GM08714 (cell line): ENCODE results near the gene HSDL2.
"Not testable (repeated sequence)": the region's sequence is repeated elsewhere in the genome, so short reads cannot be mapped to it uniquely, and the experiment has no call there.

Experiments used
- H3K4me3 ChIP-seq: fragments of 200-500 bp; sonication (Bioruptor generic); 2 replicates; pipeline ENCODE4 v1.5.1; 2014; ENCODE audit warnings: mild to moderate bottlenecking, low read length, inconsistent platforms
- ZNF274 ChIP-seq: IDR thresholded peaks from 2 replicates; pipeline ENCODE4 v1.6.1; 2012; ENCODE audit warnings: mild to moderate bottlenecking, low read depth, low read length

Gene HSDL2

DNA sequence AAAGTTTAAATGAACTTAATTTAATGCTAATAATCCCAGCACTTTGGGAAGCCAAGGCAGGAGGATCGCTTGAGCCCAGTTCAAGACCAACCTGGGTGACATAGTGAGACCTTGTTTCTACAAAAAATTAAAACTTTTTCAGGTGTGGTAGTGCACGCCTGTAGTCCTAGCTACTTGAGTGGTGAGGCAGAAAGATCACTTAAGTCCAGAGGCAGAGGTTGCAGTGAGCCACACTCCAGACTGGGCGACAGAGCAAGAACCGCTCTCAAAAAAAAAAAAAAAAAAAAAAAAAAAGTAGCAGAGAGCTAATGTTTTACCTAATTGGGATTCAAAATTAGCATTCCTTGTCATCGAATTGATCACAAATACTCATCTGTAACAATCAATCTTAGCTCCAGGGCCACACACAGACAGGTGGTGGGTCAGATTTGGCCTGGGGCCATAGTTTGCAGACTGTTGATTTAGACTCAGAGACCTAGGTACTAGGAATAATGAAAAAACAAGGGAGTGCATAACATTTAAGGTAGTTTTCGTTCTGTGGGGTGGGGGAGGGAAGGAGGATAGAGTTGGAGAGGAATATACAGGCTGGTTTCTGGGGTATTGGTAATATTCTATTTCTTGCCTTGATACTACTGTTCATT is 21.4 kb downstream of the HSDL2 start:
- TF ChIP-seq ZNF274, result no peak
- no peak overlapping the region for H3K4me3 ChIP-seq

DNA sequence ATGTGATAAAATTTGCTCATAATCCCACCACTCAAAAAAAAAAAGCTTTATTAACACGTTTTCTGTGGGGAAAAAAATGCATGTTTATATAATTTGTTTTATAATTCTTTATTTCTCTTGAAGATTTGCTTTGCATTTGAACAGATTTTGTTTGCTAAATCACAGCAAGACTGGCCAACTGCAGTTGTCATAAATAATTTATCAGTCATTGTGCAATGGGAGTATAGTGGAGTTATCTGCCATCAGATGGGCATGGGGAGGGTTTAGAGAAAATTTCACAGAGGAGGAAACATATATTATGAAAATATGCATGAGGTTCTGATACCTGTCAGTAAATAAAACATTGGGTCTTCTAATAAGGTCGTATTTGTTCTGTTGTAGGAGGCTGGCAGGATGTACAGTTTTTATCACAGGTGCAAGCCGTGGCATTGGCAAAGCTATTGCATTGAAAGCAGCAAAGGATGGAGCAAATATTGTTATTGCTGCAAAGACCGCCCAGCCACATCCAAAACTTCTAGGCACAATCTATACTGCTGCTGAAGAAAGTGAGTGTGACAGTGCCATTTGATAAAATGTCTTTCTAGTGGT is 23.8 kb downstream of the HSDL2 start:
- no peak overlapping the region for H3K4me3 ChIP-seq
- TF ChIP-seq ZNF274, result no peak

DNA sequence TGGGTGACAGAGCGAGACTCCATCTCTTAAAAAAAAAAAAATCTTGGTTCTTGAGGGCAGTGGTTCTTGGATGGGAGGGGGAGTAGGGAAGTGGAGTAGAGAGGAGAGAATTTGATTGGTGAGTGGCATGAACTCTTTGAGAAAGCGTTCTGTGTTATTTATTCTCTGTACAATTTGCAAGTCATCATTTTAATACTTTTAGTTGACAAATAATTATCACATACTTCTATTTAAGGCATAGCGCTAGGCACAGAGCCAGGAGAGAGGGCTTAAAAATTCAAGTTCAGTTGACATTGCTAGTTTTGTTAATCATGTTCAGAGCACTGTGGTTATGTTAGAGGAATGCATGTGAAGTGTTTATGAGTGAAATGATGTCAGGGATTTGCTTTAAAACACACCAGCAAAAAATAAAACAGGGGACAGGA is 24.6 kb downstream of the HSDL2 start:
- no peak for TF ChIP-seq ZNF274
- H3K4me3 ChIP-seq, result no peak overlapping the region

DNA sequence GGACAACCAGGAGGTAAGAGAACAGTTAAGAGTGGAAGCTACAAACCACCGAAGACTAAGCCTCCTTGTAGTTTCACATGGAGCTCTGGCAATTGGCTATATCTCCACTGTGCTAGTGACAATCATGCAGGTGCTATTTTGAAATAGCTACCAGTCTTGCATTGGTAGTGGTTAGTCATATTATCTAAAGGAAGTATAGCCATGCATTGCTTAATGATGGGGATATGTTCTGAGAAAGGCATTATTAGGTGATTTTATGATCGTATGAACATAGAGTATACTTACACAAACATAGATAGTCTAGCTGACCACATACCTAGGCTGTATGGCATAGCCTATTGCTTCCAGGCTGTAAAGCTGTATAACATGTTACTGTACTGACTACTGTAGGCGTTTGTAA is 28.4 kb downstream of the HSDL2 start:
- no peak for TF ChIP-seq ZNF274
- no peak overlapping the region for H3K4me3 ChIP-seq

DNA sequence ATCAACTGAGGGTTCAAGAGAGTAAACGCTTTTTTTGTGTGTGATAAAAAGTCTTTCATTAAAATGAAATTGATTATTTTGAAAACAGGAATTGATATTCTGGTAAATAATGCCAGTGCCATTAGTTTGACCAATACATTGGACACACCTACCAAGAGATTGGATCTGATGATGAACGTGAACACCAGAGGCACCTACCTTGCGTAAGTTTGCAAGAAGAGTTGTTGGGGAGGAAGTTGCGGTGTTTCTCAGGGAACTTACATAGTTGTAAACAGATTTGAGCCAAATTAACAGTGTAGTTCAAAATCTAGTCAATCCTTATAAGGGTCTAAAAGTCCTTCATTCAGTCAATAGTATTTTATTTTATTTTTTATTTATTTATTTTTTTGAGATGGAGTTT is 28.9 kb downstream of the HSDL2 start:
- H3K4me3 ChIP-seq, result no peak overlapping the region
- TF ChIP-seq ZNF274, result no peak

DNA sequence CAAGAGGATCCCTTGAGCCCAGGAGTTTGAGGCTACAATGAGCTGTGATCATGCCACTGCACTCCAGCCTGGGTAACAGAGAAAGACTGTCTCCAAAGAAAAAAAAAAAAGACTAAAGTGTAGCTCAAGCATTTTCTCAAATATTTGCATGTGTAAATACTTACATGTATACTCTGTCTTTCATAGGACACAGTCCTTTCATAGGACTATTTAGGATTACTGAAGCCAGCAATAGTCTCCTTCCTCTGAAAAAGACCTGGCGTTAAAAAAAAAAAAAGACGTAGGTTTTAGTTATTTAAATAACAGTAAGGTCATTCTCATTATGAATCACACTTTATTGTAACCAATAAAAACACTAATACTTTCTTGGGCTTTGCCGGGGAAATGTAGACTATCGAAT is 29.9 kb downstream of the HSDL2 start:
- TF ChIP-seq ZNF274, result no peak
- no peak overlapping the region for H3K4me3 ChIP-seq

DNA sequence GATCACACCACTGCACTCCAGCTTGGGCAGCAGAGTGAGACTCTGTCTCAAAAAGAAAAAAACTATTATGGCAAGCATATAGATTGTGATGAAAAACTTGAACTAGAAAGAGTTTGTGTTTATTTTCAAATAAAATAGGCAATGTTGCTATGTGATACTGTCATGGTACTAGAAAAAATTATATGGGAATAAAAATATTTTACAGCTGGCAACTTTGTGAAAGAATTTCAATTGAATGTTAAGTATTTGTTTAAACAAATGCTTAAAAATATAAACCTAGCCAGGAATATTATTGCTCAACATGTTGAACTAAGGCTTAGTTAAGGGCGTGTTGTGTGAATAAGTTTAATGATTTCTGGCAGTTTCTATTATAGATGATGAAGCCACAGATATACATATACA is 31.7 kb downstream of the HSDL2 start:
- TF ChIP-seq ZNF274, result no peak
- H3K4me3 ChIP-seq, result no peak overlapping the region

DNA sequence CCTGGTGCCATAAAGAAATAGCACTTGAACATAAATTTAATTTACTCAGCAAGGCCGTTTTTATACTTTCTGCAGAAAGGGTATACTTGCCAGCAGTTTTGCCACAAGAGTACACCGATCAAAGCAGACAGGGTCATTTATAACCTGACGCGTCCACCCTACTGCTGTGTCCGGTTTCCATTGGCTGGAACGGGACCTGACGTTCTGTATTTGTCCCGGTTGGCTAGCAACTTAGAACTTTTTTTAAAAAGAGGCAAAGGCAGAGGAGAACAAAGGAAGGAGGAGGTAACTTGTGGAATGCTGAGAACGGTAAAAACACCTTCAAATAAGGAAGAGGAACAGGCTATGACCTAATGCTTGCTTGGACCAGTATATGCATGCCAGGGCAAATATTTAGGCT is 33.8 kb downstream of the HSDL2 start:
- H3K4me3 ChIP-seq, result not testable (repeated sequence)

DNA sequence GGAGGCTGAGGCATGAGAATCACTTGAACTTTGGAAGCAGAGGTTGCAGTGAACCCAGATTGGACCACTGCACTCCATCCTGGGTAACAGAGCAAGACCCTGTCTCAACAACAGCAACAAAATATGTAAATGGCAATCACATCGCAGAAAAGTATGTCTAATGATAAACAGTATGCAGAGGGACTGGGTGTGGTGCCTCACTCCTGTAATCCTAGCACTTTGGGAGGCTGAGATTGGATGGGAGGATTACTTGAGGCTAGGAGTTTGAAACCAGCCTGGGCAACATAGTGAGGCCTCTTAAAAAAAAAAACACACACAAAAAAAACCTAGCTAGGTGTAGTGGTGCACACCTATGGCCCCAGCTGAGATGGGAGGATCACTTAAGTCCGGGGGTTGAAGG is 40.3 kb downstream of the HSDL2 start:
- no peak overlapping the region for H3K4me3 ChIP-seq
- no peak for TF ChIP-seq ZNF274

DNA sequence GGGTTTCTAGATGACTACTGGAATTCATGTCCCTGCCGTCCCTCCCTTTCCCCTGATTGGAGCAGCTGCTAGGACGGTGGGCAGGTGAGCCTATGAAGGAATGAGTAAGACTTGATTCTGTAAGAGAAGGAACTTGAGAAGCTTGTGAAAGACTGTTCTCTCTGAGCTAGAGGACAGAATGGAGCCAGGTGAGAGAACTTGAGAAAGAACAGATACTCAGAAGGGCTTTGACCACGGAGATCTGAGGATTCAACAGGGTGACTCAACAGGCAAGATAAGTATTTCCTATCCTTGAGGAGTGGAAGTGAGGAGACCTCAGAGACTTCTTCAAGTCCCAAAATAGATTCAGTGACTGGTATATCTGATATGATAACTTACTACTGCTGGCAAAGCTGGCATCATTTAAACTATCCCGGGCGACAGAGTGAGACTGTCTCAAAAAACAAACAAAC is 41.9 kb downstream of the HSDL2 start:
- no peak for TF ChIP-seq ZNF274
- H3K4me3 ChIP-seq, result no peak overlapping the region

DNA sequence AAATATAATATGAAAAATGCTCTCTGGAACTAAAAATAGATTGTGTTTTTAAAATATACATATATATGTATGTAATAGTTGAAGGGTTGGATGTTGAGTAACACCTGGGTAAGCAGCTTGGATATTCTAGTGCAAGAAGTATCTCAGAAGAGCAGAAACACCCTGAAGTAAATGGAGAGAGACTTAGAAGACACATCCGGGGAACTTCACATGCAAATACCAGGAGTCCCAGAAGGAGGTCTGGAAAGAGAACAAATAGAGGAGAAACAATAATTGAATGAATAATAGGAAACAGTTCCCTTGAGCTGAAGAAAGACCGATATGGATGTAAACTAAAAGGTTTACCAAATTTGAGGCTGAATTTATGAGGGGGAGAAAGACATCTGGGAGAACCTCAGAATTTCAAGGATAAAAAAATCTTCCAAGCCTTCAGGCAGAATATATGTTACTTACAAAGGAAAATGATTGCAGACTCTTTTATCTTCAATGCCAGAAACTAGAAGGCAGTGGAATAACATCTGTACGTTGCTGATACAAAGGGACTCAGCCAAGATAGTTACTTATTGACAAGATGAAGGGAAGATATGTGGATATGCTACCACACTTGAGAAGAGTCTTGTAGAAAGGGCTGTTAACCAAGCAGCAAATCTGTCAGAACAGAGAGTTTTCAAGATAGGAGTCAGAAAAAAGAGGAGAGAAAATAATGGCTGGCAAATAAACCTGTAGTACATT is 42.7 kb downstream of the HSDL2 start:
- no peak for TF ChIP-seq ZNF274
- no peak overlapping the region for H3K4me3 ChIP-seq

DNA sequence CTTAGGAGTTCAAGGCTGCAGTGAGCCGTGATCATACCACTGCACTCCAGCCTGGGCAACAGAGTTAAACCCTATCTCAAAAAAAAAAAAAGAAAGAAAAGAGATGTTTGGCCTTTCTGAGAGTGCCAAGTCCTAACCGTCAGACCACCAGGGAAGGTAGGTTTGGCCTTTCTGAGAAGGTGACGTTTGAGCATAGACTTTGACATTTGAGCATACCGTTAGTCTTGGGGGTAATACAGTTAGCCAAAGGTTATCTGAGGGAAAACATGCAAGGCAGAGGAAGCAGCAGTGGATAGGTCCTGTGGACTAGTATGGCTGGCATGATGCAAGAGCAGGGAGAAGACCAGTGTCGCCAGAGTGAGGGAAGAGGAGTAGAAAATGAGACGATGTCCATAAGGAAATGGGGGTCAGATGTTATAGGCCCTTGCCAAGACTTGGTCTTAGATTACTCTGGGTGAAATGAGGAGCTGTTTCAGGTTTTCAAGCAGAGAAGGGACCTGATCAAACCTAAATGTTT is 50.2 kb downstream of the HSDL2 start:
- no peak for TF ChIP-seq ZNF274
- no peak overlapping the region for H3K4me3 ChIP-seq

DNA sequence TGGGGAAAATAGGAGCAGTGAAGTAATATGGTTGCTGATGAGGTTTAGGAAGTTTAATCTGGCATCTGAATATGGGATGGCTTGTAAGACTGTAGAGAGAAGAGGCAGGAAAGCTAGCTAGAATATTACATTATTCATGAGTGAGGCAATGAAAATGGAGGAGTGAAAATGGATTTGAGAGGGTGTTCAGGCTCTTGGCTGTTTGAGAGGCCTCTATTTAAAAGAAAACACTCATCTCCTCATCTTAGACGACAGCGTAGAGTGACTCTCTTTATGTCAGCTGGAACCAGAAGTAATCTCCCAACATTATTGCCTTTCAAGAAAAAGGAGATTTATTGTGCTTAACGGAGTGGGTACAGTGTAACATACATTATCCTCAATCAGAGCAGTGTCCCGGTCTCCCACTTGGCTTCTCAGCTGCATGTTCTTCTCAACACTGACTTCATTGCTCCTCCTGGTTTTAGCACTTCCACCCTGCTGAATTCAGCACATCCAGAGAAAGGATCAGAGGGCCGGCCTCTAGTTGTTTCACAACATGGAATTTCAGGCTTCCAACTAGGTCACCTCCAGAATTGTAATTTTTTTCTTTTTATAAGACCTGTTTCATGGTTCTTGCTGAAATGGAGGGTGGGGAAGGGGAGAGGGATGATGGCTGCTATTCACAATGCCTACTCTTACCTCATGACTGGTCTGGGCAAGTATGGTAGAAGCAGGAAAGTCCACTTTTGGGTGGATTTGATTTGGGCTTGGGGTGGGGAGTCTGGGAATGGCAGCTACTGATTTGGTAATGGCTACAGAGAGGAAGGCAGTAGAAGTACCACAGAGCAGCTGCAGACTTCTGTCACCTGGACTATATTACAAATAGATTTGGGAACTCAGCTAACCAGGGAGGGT is 53.8 kb downstream of the HSDL2 start:
- no peak overlapping the region for H3K4me3 ChIP-seq
- TF ChIP-seq ZNF274, result no peak

DNA sequence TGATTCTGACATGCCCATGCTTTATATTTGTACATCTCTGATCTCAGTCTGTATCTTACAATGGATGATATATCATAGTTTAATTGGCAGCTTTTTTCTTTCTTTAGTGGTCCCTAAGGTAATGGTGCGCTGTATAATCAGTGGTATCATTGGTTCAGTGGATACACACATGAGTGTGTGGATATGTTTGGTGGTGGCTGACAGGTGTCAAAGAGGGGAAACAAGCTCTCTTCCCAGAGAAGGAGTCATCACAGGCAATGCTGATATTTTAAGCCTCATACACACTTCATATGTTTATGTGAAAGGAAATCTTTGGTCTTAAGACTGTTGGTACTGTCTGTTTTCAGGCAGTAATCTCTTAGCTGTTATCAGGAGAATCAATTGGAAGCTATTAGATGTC is 54.6 kb downstream of the HSDL2 start:
- no peak overlapping the region for H3K4me3 ChIP-seq
- TF ChIP-seq ZNF274, result no peak
